Loucy (cell line): Measurements from ENCODE around the gene C1QTNF1.
A peak's percentile ranks its signal among the peaks of the same experiment; 100 is the strongest.

ENCODE experiments used
- H2AFZ ChIP-seq: fragments of 200-600 bp; sonication (generic); 2 replicates; pipeline ENCODE4 v1.6.0; 2016; ENCODE audit warnings: antibody characterized with exemption, mild to moderate bottlenecking, low read length, moderate library complexity
- H3F3A ChIP-seq: fragments of 200-600 bp; 2 replicates; pipeline ENCODE4 v1.6.0; 2016; ENCODE audit warnings: antibody characterized with exemption, low read depth, mild to moderate bottlenecking
- H3K27me3 ChIP-seq: fragments of 200-600 bp; sonication (generic); 2 replicates; pipeline ENCODE4 v1.6.1; 2014; ENCODE audit warnings: low read length, mild to moderate bottlenecking; ENCODE audit not compliant: insufficient read depth, poor library complexity, severe bottlenecking
- H3K36me3 ChIP-seq: fragments of 200-600 bp; sonication (generic); 2 replicates; pipeline ENCODE4 v1.6.1; 2016; ENCODE audit warnings: low read length; ENCODE audit not compliant: insufficient read depth
- H3K4me1 ChIP-seq: fragments of 200-600 bp; sonication (generic); 2 replicates; pipeline ENCODE4 v1.5.1; 2014; ENCODE audit warnings: low read length, mild to moderate bottlenecking; ENCODE audit not compliant: insufficient read depth, poor library complexity, severe bottlenecking
- H3K4me2 ChIP-seq: fragments of 200-600 bp; sonication (generic); 2 replicates; pipeline ENCODE4 v1.6.0; 2014; ENCODE audit warnings: antibody characterized with exemption, low read length, low read depth, mild to moderate bottlenecking; ENCODE audit not compliant: poor library complexity, severe bottlenecking
- H3K4me3 ChIP-seq: fragments of 200-600 bp; sonication (generic); 2 replicates; pipeline ENCODE4 v1.5.1; 2014; ENCODE audit warnings: low read length, mild to moderate bottlenecking, mixed read lengths; ENCODE audit not compliant: poor library complexity, severe bottlenecking
- H3K79me2 ChIP-seq: fragments of 200-600 bp; sonication (generic); 2 replicates; pipeline ENCODE4 v1.6.1; 2014; ENCODE audit warnings: low read length; ENCODE audit not compliant: insufficient read depth
- H3K9ac ChIP-seq: fragments of 200-600 bp; sonication (generic); 2 replicates; pipeline ENCODE4 v1.6.0; 2014; ENCODE audit warnings: mild to moderate bottlenecking, low read depth, low read length, moderate library complexity; ENCODE audit not compliant: poor library complexity, severe bottlenecking
- H3K9me2 ChIP-seq: fragments of 200-600 bp; sonication (generic); replicated peaks from 2 replicates; pipeline ENCODE4 v1.6.1; 2016; ENCODE audit warnings: low read depth, low read length, mixed read lengths
- H3K9me3 ChIP-seq: fragments of 200-600 bp; sonication (generic); 2 replicates; pipeline ENCODE4 v1.6.1; 2014; ENCODE audit warnings: mild to moderate bottlenecking, antibody characterized with exemption, low read length, low read depth; ENCODE audit not compliant: insufficient read depth
- H4K20me1 ChIP-seq: fragments of 200-600 bp; sonication (generic); 2 replicates; pipeline ENCODE4 v1.6.0; 2014; ENCODE audit warnings: antibody characterized with exemption, low read length, mild to moderate bottlenecking; ENCODE audit not compliant: insufficient read depth, poor library complexity, severe bottlenecking
- CTCF ChIP-seq: fragments of 200-600 bp; sonication (generic); conservative IDR thresholded peaks from 2 replicates; pipeline ENCODE4 v1.5.1; 2014; ENCODE audit warnings: mild to moderate bottlenecking, antibody characterized with exemption, low read length
- EZH2phosphoT487 ChIP-seq: fragments of 200-600 bp; IDR thresholded peaks from 2 replicates; pipeline ENCODE4 v1.6.1; 2018; ENCODE audit warnings: antibody characterized with exemption, mild to moderate bottlenecking, moderate library complexity, borderline replicate concordance

The C1QTNF1 gene

GRCh38 chr17:79082311-79083190 is 58.6 kb downstream of the C1QTNF1 start:
- Histone ChIP-seq H2AFZ (no peak overlapping the region), H3K9me2 (no peaks in the 10 kb centered on the region), H3K27me3 (no peaks in the 10 kb centered on the region), H4K20me1 (peaks cover 2% of the 10 kb centered on the region), H3K79me2 (no peaks in the 10 kb centered on the region), H3K9ac (no peak overlapping the region), H3K4me3 (no peak overlapping the region), H3F3A (no peaks in the 10 kb centered on the region), H3K9me3 (no peaks in the 10 kb centered on the region), H3K4me1 (no peaks in the 10 kb centered on the region), H3K4me2 (no peak overlapping the region), H3K36me3 (peaks cover 14% of the 10 kb centered on the region; the same call in 1 of the 2 replicates)
- TF ChIP-seq CTCF: peak; percentile 85
- TF ChIP-seq EZH2phosphoT487: no peak

GRCh38 chr17:79083191-79083971 is 59.4 kb downstream of the C1QTNF1 start:
- Histone ChIP-seq H3K4me3 (no peak overlapping the region), H3K4me2 (no peak overlapping the region), H4K20me1 (no peaks in the 10 kb centered on the region), H2AFZ (no peak overlapping the region), H3K4me1 (no peaks in the 10 kb centered on the region), H3K9ac (no peak overlapping the region), H3K79me2 (no peaks in the 10 kb centered on the region), H3K9me3 (no peaks in the 10 kb centered on the region), H3K36me3 (peaks cover 14% of the 10 kb centered on the region; the same call in 1 of the 2 replicates), H3F3A (no peaks in the 10 kb centered on the region), H3K27me3 (no peaks in the 10 kb centered on the region), H3K9me2 (no peaks in the 10 kb centered on the region)
- TF ChIP-seq CTCF (no peak), EZH2phosphoT487 (no peak)

- Histone ChIP-seq H3K4me1 (no peaks in the 10 kb centered on the region), H3K27me3 (no peaks in the 10 kb centered on the region), H3K9me2 (no peaks in the 10 kb centered on the region), H3K4me2 (no peak overlapping the region), H3K36me3 (peaks cover 12% of the 10 kb centered on the region; the same call in 1 of the 2 replicates), H3K4me3 (no peak overlapping the region), H3K79me2 (no peaks in the 10 kb centered on the region), H2AFZ (no peak overlapping the region), H3K9me3 (no peaks in the 10 kb centered on the region), H4K20me1 (no peaks in the 10 kb centered on the region), H3K9ac (no peak overlapping the region), H3F3A (no peaks in the 10 kb centered on the region)
- no peak for TF ChIP-seq CTCF
- no peak for TF ChIP-seq EZH2phosphoT487
Observed at GRCh38 chr17:79084291-79085153, 60.6 kb downstream of the C1QTNF1 start.
